Ecto neural progenitor cell (in vitro differentiated cells): Measurements from ENCODE around the gene KAT7.

Experiments
- DNase-seq: peaks from one replicate; pipeline ENCODE4 v3.0.0-alpha.2; 2018; ENCODE audit warnings: low spot score

KAT7 gene

GRCh38 chr17:49871211-49871610, 82.7 kb downstream of the KAT7 start:
- DNase-seq: no peak

DNA sequence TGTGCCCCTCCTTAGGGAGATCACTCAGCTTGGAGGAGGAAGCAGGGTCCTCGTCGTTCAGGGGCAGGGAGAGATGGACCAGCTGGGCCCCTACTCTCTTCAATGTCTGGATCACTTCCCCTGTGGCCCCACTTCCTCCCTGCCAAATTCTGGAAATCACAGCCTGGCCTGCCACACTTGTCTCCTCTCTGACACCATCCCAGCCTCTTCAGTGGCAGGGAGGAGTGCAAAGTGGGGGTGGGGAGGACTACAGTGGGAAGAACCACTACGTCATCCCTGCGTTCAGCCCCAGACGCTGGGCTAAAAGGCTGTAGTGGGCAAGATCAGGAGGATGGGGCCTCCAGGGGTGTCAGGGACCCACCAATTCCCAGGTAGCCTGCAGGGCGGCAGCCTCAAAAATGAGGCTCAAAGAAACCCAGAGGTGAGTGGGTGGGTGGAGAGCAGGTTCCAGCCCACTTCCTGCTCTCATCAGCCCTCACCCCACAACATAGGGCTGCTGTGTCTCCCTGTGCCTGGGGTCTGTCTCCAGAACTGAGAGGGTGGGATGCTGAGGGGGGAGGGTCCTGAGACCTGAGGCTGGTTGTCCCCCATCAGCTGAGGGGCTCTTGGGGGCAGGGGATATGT, 84.4 kb downstream of the KAT7 start:
- no peak for DNase-seq

GRCh38 chr17:49873466-49873865, 85.0 kb downstream of the KAT7 start:
- no peak for DNase-seq

GRCh38 chr17:49873926-49874325, 85.4 kb downstream of the KAT7 start:
- DNase-seq: no peak

DNA sequence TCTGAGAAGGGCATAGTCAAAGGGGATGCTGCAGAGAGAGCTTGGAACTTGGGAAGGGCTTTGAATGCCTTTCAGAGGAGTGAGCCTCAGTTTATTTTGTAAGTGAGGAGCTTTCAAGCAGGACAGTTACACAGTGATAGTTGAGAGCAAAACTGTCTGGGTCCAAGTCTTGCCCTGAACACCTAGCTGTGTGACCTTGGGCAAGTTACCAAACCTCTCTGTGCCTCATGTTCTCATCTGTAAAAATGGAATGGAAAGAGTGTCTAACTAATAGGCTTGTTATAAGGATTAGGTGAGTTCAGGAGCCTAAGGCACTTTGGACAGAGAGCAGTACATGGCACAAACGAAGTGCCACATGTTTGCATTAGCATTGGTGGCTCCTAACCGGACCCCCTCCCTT, 86.4 kb downstream of the KAT7 start:
- no peak for DNase-seq

- peak; percentile 77 for DNase-seq
These were observed 87.2 kb downstream of the KAT7 start for GRCh38 chr17:49875685-49876084.

DNA sequence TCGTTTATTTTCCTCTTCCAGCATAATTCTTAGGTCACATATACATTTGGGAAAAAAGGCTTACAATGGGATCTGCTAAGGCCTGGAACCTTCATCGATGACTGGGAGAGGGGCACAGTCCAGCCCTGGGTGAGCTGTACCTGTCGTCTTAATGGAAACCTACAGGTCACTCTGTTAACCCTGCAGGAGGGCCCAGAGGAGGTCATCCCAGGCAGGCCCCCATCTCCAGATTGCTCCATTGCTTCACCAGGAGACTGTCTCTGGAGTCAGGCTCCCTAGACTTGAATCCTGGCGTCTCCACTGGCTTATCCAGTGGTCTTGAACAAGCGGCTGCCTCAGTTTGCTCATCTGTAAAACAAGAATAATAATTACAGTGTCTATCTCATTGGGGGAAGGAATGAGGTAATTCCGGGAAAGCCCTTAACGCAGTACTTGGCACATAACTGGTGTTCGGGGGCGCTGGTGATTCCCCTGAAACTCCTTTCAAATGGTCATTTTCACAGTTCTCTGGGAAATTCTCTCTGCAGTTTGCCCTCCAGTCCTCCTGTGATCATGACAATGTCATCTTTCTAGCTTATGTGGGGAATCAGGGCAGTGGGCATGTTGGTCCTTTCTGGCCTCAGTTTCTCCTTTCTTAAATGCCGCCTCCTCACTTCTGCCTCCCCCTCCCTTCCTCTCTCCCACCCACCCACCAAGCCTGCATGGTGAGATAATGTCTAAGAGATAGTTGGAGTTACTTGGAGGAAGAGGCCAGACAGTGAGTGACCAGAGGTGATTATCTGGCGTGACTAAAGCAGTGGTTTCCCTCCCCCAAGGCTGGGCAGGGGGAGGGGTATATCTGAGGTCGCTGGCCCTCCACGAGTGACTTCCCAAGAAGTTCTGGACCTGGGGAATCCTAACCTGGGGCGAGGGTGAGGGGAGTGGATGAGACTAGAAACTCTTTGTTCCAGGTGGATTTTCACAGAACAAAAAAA, 90.7 kb downstream of the KAT7 start:
- no peak for DNase-seq

GRCh38 chr17:49880291-49881053, 92.0 kb downstream of the KAT7 start:
- DNase-seq: peak; percentile 97

DNA sequence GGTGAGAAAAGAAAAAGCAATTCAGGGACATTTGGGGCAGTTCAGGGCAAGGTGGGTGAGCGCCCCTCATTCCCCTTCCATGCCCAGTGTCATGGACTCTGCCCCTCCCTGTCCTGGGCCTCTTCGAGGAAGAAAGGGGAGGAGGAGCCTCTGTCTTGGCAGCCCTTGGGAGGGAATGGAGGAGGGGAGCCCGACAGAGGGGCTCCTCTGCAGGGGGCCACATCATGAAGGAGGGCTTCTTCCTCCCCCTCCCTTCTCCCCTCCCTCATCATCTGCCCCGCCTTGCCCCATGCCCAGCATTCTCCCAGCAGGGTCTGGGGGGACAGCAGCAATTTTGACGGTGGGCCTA, 92.5 kb downstream of the KAT7 start:
- DNase-seq: no peak

DNA sequence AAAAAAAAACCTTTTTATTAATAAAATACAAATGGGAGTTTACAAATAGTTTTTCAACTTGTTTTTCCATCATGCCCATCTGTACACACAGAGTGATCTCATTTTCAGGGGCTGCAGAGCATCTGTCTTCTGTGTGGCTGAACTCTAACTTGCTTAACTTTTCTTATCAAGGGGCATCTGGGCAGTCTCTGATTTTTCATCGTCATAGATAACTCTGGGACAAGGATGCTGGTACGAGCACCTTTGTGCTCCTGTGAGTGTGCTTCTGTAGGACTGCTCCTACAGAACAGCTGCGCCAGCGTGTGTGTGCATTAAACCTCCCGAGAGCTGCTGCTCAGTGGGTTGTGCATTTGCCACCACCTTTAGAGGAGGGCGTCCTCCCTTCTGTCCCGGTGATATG, 94.0 kb downstream of the KAT7 start:
- DNase-seq: no peak
